OCI-LY1 (cell line): ENCODE measurements around the gene GLYATL1.
A peak's percentile ranks its signal among the peaks of the same experiment; 100 is the strongest.

Source experiments
- H2AFZ ChIP-seq: fragments of 200-600 bp; sonication (generic), shearing (Covaris generic); 2 replicates; pipeline ENCODE4 v1.6.0; 2014; ENCODE audit warnings: antibody characterized with exemption, mild to moderate bottlenecking, low read length
- H3F3A ChIP-seq: fragments of 200-600 bp; sonication (generic), shearing (Covaris generic); 2 replicates; pipeline ENCODE4 v1.6.0; 2014; ENCODE audit warnings: mild to moderate bottlenecking, antibody characterized with exemption, low read length, moderate library complexity; ENCODE audit not compliant: insufficient read depth
- H3K27ac ChIP-seq: fragments of 200-600 bp; sonication (generic); 2 replicates; pipeline ENCODE4 v1.5.1; 2014; ENCODE audit warnings: low read length, mixed run types, mild to moderate bottlenecking, low read depth; ENCODE audit not compliant: poor library complexity, severe bottlenecking
- H3K27me3 ChIP-seq: fragments of 200-600 bp; sonication (generic); 2 replicates; pipeline ENCODE4 v1.6.0; 2014; ENCODE audit warnings: antibody characterized with exemption, mild to moderate bottlenecking, low read length, moderate library complexity; ENCODE audit not compliant: insufficient read depth
- H3K36me3 ChIP-seq: fragments of 200-600 bp; sonication (generic); 2 replicates; pipeline ENCODE4 v1.6.1; 2014; ENCODE audit warnings: mild to moderate bottlenecking, antibody characterized with exemption, low read length, moderate library complexity, mixed read lengths; ENCODE audit not compliant: insufficient read depth
- H3K4me1 ChIP-seq: fragments of 200-600 bp; sonication (generic); 2 replicates; pipeline ENCODE4 v1.5.1; 2014; ENCODE audit warnings: mild to moderate bottlenecking, low read length, moderate library complexity; ENCODE audit not compliant: insufficient read depth, severe bottlenecking
- H3K4me2 ChIP-seq: fragments of 200-600 bp; sonication (generic), shearing (Covaris generic); 2 replicates; pipeline ENCODE4 v1.6.1; 2014; ENCODE audit warnings: low read length
- H3K4me3 ChIP-seq: fragments of 200-600 bp; sonication (generic); 2 replicates; pipeline ENCODE4 v1.5.1; 2014; ENCODE audit warnings: low read length, low read depth, mild to moderate bottlenecking, mixed read lengths; ENCODE audit not compliant: poor library complexity, severe bottlenecking
- H3K79me2 ChIP-seq: fragments of 200-600 bp; shearing (Covaris generic); 2 replicates; pipeline ENCODE4 v1.6.1; 2016; ENCODE audit warnings: mixed run types, low read length, mixed read lengths; ENCODE audit not compliant: insufficient read depth
- H3K9ac ChIP-seq: fragments of 200-600 bp; sonication (generic), shearing (Covaris generic); 2 replicates; pipeline ENCODE4 v1.6.1; 2014; ENCODE audit warnings: mild to moderate bottlenecking, low read length, mixed read lengths
- H3K9me2 ChIP-seq: fragments of 200-600 bp; sonication (generic), shearing (Covaris generic); 2 replicates; pipeline ENCODE4 v1.6.1; 2014; ENCODE audit warnings: low read depth, mild to moderate bottlenecking, low read length, mixed read lengths
- H3K9me3 ChIP-seq: fragments of 200-600 bp; shearing (Covaris generic); 2 replicates; pipeline ENCODE4 v1.6.1; 2014; ENCODE audit warnings: low read length, mixed read lengths
- H4K20me1 ChIP-seq: fragments of 200-600 bp; sonication (generic), shearing (Covaris generic); 2 replicates; pipeline ENCODE4 v1.6.0; 2016; ENCODE audit warnings: mild to moderate bottlenecking, low read length; ENCODE audit not compliant: insufficient read depth
- EZH2 ChIP-seq: fragments of 200-600 bp; sonication (generic), shearing (Covaris generic); IDR thresholded peaks from 2 replicates; pipeline ENCODE4 v1.8.0; 2017; ENCODE audit warnings: borderline replicate concordance, mixed run types, mild to moderate bottlenecking, antibody characterized with exemption, low read length, moderate library complexity, mixed read lengths
- TF ChIP-seq, protein P1 (sequence below): fragments of 200-600 bp; sonication (generic), shearing (Covaris generic); IDR thresholded peaks from 2 replicates; pipeline ENCODE4 v1.5.1; 2017; ENCODE audit warnings: mild to moderate bottlenecking, antibody characterized with exemption, low read length, moderate library complexity, mixed read lengths

Gene GLYATL1

GRCh38 chr11:58958500-58958899 is 19.2 kb downstream of the GLYATL1 start:
- Histone ChIP-seq H3F3A (no peaks in the 10 kb centered on the region), H3K4me1 (no peaks in the 10 kb centered on the region), H2AFZ (no peak overlapping the region), H3K36me3 (no peaks in the 10 kb centered on the region), H3K4me3 (no peak overlapping the region), H3K27ac (no peak overlapping the region), H4K20me1 (no peaks in the 10 kb centered on the region), H3K9me3 (no peaks in the 10 kb centered on the region), H3K4me2 (no peak overlapping the region), H3K9me2 (no peaks in the 10 kb centered on the region), H3K79me2 (no peaks in the 10 kb centered on the region), H3K27me3 (no peaks in the 10 kb centered on the region), H3K9ac (no peak overlapping the region)
- TF ChIP-seq, protein P1, sequence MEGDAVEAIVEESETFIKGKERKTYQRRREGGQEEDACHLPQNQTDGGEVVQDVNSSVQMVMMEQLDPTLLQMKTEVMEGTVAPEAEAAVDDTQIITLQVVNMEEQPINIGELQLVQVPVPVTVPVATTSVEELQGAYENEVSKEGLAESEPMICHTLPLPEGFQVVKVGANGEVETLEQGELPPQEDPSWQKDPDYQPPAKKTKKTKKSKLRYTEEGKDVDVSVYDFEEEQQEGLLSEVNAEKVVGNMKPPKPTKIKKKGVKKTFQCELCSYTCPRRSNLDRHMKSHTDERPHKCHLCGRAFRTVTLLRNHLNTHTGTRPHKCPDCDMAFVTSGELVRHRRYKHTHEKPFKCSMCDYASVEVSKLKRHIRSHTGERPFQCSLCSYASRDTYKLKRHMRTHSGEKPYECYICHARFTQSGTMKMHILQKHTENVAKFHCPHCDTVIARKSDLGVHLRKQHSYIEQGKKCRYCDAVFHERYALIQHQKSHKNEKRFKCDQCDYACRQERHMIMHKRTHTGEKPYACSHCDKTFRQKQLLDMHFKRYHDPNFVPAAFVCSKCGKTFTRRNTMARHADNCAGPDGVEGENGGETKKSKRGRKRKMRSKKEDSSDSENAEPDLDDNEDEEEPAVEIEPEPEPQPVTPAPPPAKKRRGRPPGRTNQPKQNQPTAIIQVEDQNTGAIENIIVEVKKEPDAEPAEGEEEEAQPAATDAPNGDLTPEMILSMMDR: peak; percentile 72
- no peak for TF ChIP-seq EZH2

GRCh38 chr11:58963551-58964104 is 24.3 kb downstream of the GLYATL1 start:
- H3K27me3 ChIP-seq: no peaks in the 10 kb centered on the region; the same call in 1 of the 2 replicates
- H3K4me1 ChIP-seq: no peaks in the 10 kb centered on the region
- H4K20me1 ChIP-seq: no peaks in the 10 kb centered on the region
- H3K79me2 ChIP-seq: no peaks in the 10 kb centered on the region
- no peak overlapping the region for H3K27ac ChIP-seq
- H2AFZ ChIP-seq: no peak overlapping the region
- no peaks in the 10 kb centered on the region for H3F3A ChIP-seq
- no peaks in the 10 kb centered on the region for H3K9me2 ChIP-seq
- no peaks in the 10 kb centered on the region for H3K36me3 ChIP-seq
- H3K4me3 ChIP-seq: no peak overlapping the region
- no peak overlapping the region for H3K4me2 ChIP-seq
- no peak overlapping the region for H3K9ac ChIP-seq
- TF ChIP-seq, protein P1: no peak
- no peak for TF ChIP-seq EZH2
- no peaks in the 10 kb centered on the region for H3K9me3 ChIP-seq

- Histone ChIP-seq H3K79me2 (no peaks in the 10 kb centered on the region), H3K4me3 (no peak overlapping the region), H3K9me2 (no peaks in the 10 kb centered on the region), H4K20me1 (no peaks in the 10 kb centered on the region), H2AFZ (no peak overlapping the region), H3K36me3 (no peaks in the 10 kb centered on the region), H3K4me2 (no peak overlapping the region), H3K27ac (no peak overlapping the region), H3K27me3 (no peaks in the 10 kb centered on the region; the same call in 1 of the 2 replicates), H3F3A (no peaks in the 10 kb centered on the region), H3K9ac (no peak overlapping the region), H3K9me3 (no peaks in the 10 kb centered on the region), H3K4me1 (no peaks in the 10 kb centered on the region)
- TF ChIP-seq EZH2: no peak
- TF ChIP-seq, protein P1: no peak
These were observed 26.1 kb downstream of the GLYATL1 start for GRCh38 chr11:58965246-58965985.
